ENCODE measurements around the gene LMAN1L.

LMAN1L gene

GRCh38 chr15:74838137-74838516, 25.5 kb downstream of the LMAN1L start:
- DNase-seq (ENCODE audit: low read depth): no peak

DNA sequence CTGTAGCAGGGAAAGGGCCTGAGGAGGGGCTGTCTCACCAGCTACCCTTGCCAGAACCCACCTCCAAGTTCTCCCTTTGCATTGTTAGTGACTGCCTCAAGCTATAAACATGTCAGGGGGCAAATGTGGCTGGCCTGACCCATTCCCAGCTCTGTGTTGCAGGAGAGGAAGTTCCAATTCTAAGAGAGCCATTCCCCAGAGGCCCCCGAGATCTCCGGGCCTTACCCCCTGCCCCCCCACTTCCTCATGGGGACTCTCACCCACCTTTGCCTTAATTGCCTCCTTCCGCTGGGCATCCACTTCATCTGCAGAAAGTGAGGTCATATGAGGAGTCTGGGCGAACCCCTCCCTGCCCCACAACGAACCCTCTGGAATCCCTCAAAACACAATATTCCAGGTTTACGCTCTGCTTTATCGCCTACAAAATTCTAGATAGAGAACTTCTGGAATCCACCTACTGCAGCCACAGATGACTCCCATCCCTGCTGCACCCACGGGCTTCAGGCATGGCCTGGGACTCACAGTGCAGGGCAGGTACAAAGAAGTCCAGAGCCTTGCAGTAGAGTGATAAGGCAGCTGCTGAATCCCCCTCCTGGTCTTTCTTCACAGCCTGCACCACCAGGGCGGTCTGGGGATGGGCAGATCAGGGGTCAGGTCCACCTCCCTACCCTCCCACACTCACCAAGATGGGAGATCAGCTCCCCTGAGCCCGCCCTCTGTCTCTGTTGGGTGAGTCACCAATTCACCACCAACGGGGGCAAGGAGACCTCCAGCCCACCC, 26.3 kb downstream of the LMAN1L start:
- DNase-seq (ENCODE audit: low read depth): no peak

DNA sequence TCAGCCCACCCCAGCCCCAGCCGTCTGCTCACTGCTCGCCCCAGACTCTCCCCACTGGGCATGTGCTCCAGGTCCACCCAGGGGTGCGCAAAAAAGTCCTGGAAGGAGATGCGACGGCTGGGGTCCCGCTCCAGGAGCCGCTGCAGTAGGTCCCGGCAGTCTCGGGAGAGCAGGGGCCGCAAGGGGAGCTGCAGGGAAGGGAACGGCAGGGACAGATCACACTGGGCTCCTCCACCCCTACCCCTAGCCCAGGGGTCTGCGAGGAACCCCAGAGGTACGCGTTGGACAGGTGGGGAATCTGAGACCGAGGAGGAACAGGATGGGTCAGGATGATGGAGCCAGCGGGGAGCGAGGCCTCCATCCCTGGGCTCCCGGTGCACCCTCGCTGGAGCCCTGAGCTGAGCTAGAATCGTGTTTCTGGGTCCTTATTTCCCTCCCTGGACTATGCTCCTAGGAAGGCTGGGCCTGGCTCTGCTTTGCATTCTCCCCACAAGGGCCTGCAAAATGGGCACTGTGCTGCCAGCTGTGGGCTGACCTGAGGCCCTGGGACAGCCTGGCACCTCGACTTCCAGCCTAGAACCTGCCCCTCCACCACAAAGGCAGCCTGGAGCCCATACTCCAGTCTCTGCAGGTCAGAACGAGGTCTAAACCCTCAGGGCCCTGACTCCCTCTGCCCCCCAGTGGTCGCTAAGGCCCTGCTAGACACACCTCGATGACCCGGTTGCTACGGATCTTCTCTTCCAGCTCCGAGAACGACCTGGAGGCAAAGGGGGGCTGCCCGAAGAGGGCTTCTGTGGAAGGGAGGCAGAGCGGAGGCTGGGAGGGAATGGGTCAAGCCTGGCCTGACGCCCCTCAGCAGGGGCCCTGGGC, 27.1 kb downstream of the LMAN1L start:
- no peak for DNase-seq (ENCODE audit: low read depth)

DNA sequence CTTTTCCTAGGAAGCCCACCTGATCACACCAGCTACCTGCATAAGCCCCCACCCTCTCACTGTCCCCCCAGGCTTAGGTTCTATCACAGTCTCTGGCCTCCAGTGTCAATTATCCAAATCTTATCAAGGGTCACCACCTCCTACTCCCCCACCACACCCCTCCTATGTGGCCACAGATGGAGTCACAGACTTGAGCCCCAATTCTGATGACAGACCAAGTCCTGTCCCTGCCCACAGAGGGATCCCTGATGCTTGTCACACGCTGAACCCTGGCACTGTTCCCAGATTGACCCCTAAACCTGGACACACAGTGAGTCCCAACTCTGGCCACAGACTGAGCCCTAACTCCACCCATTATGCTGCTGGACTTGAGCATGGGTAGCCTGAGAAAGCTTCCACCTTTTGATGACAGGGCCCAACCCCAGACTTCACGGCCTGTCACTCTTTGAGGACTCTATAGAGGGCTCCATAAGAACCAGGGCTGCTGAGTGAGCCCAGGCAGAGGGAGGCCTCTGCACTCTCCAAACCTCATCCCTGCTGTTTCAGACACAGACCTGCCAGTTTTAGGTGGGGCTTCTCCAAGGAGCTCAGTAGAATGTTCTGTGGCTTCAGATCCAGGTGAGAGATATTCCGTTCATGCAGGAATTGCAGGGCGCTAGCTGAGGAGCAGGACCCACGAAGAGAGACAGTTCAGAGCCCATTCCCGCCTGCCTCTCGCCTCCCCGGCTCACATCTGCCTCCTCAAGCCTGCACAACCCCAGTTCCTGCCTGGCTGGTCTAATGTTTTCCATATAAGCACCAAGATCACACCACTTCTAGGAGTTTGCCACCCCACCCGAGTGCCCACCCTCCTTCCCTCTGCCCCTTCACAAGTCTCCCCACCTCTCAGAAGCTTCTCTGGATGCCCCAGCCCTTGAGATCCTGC, 28.5 kb downstream of the LMAN1L start:
- DNase-seq (ENCODE audit: low read depth): no peak

DNA sequence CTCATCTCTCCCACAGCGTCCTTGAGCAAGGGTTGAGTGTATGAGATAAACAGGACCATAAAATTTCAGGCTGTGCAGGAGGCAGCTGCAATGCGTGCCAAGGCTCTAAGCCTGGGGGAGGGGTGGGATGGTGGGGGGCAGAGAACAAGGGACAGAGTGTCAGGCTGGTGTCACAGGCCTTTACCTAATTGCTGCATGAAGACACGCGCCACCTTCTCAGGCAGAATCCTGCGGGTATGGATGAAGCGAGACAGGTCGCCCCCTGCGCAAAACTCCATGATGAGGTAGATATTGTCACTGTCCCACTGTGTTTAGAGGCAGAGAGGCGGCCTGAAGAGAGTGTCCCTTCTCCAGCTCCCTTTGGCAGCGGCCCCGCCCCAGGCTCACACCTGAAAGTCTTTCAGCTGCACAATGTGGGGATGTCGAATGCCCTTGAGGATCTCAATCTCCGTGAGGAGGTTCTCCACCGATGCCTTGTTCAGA, 29.3 kb downstream of the LMAN1L start:
- DNase-seq (ENCODE audit: low read depth): no peak

- peak; percentile 59 for DNase-seq (ENCODE audit: low read depth)
Measured at GRCh38 chr15:74842581-74843444, 30.2 kb downstream of the LMAN1L start, which contains the start of gene ULK3. ULK3 (minus strand) TSS chr15:74843156; CDS start chr15:74843105, 51 bp downstream.

DNA sequence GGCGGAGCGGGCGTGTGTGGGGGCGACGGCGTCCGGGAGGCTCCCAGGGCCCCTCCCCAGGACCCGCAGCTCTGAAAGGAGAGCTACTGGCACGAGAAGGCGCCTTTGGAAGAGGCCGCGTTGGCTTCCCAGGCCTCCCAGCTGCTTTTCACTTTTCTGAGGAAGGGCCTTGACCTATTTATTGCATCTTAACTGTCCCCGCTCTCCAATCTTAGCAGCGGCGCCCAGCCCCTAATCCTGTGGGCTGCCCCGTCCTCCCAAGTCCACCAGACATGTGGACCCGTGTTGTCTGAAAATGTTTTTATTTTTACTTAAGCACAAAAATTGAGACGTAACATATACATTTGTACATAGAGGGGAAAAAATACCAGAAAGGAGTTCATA, 30.8 kb downstream of the LMAN1L start:
- DNase-seq (ENCODE audit: low read depth): no peak

DNA sequence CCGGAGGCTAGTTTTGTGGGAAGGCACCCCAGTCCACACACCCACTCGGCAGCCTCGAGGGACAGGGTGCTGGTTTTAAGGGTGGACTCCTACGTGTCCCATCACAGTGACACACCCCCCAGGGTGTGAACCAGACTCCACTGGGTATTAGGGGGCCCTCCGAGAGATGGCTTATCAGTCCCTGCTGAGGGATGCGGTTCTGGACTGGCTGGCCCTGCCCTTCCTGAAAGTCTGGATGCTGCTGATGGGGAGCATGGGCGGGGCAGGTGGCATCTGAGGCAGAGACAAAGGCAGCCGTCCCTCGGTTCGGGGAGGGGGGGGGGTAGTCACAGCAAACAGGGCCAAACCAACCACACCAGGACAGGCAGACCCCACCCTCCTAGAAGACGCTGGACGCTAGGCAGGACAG, 31.3 kb downstream of the LMAN1L start:
- no peak for DNase-seq (ENCODE audit: low read depth)

DNA sequence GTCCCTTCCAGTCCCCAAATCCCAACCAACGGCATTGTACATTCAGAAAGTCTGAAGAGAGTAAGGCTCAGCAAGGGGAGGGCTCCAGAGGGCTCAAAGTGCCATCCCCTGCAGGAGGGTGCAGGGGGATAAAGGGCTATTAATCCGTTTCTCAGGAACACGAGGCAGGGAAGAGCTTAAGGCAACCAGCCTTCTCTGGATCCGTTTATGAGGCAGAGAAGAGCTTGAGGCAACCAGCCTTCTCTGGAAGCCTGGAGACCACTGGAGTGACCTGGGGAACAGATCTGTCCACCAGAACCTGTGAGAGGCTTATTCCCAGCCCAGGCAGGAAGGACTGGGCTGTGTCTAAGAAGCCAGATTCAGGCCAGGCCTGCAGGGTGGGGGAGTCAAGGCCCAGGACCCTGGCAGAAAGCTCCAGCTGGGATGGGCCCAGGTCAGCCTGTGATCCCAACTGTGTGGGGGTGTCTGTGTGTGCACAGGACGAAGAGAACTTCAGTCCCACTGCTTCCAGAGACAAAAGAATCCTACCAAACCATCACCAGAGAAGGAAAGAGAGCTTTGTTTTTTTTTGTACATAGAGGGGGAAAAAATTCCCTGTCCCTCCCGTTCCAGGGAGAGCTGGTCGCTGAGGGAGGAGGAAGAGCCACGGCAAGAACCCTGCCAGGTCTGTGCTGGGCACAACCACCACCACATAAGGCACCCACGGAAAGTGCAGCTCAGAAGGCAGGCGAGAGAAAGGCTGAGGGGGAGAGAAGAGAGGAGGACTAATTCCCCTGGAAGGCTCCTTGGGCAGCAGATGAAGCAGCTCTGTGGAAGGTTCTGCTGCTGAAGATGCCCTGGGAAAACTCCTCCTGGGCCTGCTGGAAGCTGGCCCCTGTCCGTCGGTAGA, 31.9 kb downstream of the LMAN1L start:
- DNase-seq (ENCODE audit: low read depth): no peak

DNA sequence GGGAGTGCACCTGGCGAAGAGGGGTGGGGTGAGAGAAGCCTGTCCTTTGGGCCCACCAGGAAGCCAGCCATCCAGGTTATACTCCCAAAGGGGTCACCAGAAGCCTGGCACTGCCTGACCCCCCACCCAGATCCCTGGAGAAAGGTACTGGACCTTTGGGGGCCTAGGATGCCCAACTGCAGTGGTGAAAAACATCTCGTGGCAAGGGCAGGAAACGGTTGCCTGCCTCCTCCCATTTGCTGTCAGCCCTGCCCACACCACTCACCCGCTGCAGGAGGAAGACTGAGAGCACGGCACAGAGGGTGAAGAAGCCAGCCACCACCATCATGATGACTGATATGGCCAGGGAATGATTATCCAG, 32.6 kb downstream of the LMAN1L start:
- DNase-seq (ENCODE audit: low read depth): no peak

- no peak for DNase-seq (ENCODE audit: low read depth)
Measured at GRCh38 chr15:74845581-74845980, 32.9 kb downstream of the LMAN1L start.

DNA sequence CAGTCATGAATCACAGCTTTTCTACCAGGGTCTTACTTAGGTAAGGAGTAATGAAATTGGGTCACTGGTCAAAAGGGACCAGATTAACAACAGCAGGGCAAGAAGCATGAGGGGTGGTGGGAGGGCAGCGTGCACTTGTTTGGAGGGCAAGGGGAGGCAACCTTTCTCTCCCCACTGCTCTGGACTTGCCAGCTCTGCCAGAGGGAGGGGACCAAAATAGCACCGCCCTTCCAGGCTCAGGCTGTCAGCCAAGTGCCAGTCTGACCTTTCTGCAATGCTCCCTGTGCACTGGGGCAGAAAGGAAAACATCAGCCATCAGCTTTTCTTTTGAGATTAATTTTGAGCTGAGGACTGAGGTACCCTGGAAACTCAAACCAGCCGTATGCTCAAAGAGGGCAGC, 34.8 kb downstream of the LMAN1L start:
- DNase-seq (ENCODE audit: low read depth): no peak

DNA sequence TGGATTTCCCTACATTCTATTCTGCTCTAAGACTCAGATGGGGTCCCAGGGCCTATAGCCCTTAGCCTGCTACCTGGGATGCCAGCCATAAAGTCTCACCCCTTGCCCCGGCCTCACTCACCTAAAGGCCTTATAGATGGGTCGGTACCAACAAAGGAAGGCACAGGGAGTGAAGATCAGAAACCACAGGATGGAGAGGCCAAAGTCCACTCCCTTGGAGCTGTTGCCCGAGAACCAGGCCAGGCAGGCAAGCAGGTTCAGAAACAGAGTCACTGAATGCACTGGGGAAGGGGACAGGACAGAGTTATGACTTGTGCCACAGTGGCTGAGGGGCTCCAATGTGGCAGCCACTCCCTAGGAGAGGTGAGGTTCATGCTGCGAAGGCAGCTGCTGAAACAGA, 37.8 kb downstream of the LMAN1L start:
- DNase-seq (ENCODE audit: low read depth): no peak

DNA sequence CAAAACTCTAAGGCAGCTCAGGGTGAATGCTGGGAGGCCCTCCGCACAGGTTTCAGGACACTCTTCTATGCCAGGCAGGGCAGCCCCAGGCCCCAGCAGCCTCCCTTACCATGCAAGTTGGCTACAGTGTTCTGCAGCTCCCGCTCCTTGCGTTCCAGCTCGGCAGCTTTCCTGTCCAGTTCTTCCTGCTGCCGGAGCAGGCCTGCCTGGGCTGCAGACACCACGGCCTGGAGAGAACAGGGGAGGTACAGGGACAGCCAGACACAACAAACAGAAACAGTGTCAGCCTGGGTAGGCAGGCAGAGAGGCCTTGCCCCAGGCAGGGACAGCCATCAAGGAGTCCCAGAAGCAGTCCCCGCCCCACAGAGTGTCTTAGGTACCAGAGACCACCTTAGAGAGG, 39.3 kb downstream of the LMAN1L start:
- DNase-seq (ENCODE audit: low read depth): no peak

DNA sequence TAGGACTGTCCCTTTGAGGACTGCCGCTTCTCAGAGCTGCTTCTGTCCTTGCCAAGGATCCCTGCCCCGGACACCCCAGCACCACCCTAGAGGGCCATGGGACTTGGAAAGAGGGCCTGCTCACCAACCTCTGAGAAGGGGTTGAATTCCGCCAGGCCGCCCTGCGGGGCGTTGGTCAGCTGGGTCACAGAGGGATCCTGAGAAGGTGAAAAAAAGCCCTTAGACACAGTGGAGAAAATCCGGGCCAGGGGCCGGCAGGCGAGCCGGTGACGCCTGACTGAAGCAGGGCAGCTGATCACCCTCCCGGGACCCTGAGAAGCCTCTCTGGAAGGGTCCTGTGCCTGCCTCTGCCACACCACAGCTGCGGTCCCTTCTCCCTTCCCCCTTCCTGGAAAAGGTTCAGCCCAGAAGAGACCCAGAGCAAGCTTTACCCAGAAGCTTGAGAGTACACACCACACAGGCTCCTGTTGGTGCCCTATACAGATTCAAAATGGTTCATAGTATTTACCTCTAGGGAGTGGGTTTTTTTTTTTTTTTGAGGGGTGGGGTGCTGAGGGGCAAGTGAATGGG, 41.9 kb downstream of the LMAN1L start:
- DNase-seq (ENCODE audit: low read depth): no peak

- no peak for DNase-seq (ENCODE audit: low read depth)
Measured at GRCh38 chr15:74855857-74856256, 43.2 kb downstream of the LMAN1L start.

DNA sequence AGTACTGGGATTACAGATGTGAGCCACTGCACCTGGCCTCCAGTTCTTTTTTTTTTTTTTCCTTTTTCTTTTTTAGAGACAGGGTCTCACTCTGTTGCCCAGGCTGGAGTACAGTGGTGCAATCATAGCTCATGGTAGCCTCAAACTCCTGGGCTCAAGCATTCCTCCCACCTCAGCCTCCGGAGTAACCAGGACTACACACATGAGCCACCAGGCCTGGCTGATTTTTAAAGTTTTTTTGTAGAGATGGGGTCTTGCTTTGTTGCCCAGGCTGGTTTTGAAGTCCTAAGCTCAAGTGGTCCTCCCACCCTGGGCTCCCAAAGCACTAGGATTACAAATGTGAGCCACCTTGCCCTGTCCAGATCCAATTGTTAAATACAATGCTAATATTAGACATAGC, 43.9 kb downstream of the LMAN1L start:
- no peak for DNase-seq (ENCODE audit: low read depth)

DNA sequence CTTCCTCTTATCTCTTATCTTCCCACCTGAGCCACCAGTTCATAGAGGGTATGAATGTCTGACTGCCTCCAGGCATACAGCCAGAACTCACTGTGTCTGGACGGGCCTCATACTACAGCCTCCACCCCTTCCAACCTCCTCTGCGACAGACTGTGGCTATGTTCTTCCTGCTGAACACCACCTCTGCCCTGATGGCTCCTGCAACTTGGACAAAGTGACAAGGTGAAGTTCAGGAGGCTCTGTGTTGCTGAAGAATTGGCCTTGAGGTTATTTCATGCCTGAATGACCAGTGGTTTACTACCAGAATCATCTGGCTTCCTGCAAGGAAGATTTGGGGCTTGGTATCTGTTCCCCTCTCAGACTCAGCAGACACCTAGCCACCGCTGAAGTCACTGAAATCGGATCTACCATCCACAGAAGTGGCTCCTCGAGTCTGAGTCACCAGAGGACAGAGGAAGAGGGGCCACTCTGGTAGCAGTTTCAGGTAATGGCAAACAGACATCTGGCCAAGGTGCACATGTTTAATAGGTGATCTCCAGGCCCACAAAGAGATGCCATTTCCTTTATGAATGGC, 44.5 kb downstream of the LMAN1L start:
- no peak for DNase-seq (ENCODE audit: low read depth)

GRCh38 chr15:74857671-74858368, 45.2 kb downstream of the LMAN1L start:
- no peak for DNase-seq (ENCODE audit: low read depth)

Measured in HS-27A (cell line).